Esophagus muscularis mucosa (tissue), 4 donors: ENCODE measurements around the gene DMRTB1. TPM values are rescaled to one million over a fixed set of nuclear protein-coding genes. Genes with fewer than 3 reads are reported as not detected.

Experiments
- DNase-seq: peaks from one replicate; pipeline ENCODE4 v3.0.0-alpha.2; 2017; ENCODE audit errors: extremely low spot score
- H3K27ac ChIP-seq, 4 donors: fragments of 200-600 bp; sonication (generic); replicated peaks in 1 of 4; 1 replicate in 3 of 4; 2 replicates in 1 of 4; pipeline ENCODE4 v1.5.1; 2016 to 2019; ENCODE audit warnings: mild to moderate bottlenecking in 1 of 4
- H3K27me3 ChIP-seq, 4 donors: fragments of 200-600 bp; sonication (generic); one replicate each; pipeline versions ENCODE4 v1.5.1 to v1.6.0; 2016 to 2019
- H3K36me3 ChIP-seq, 4 donors: fragments of 200-600 bp; sonication (generic); one replicate each; pipeline ENCODE4 v1.5.1; 2016 to 2019
- H3K4me1 ChIP-seq, 4 donors: fragments of 200-600 bp; sonication (generic); one replicate each; pipeline ENCODE4 v1.5.1; 2016 to 2019
- H3K4me3 ChIP-seq, 4 donors: fragments of 200-600 bp; sonication (generic); 1 replicate in 2 of 4; 2 replicates in 2 of 4; pipeline ENCODE4 v1.5.1; 2016 to 2019; ENCODE audit warnings: mild to moderate bottlenecking in 4 of 4, moderate library complexity in 1 of 4
- H3K9me3 ChIP-seq, 4 donors: fragments of 200-600 bp; sonication (generic); 1 replicate in 3 of 4; 2 replicates in 1 of 4; pipeline ENCODE4 v1.5.1; 2016 to 2019
- EP300 ChIP-seq: sonication (generic); formaldehyde crosslinking; IDR thresholded peaks from one replicate; pipeline ENCODE4 v1.6.1; 2017; ENCODE audit warnings: antibody characterized with exemption
- POLR2A ChIP-seq: fragments of 450-650 bp; IDR thresholded peaks from one replicate; pipeline ENCODE4 v1.6.1; 2017; ENCODE audit warnings: antibody characterized with exemption, moderate library complexity, mild to moderate bottlenecking, low read depth
- POLR2AphosphoS5 ChIP-seq, 2 donors: sonication (generic); formaldehyde crosslinking; IDR thresholded peaks; one replicate each; pipeline ENCODE4 v1.6.1; 2017; ENCODE audit warnings: antibody characterized with exemption in 2 of 2
- WGBS: methylation state at CpG from one replicate; pipeline ENCODE4 v1.1.5; 2018; 5-methylcytosine and 5-hydroxymethylcytosine counted together
- intact Hi-C: fragments of 100-400 bp; cut with DNase I; formaldehyde crosslinking; loops from one replicate; pipeline ENCODE4 v1.15.1; 2023
- total RNA-seq, 4 donors: library from RNA; depleted of rRNA; stranded (reverse); fragments of >200 nt; gene quantifications; one replicate each; pipeline versions ENCODE4 v1.1.0 to v1.2.1, GENCODE V29; 2016
- TF ChIP-seq, protein P1 (sequence below), 3 experiments: fragments of 200-600 bp in 2 of 3; fragments of 450-650 bp in 1 of 3; sonication (generic) in 2 of 3; IDR thresholded peaks; one replicate each; pipeline ENCODE4 v1.5.1; 2017 to 2019; ENCODE audit warnings: antibody characterized with exemption in 3 of 3, mild to moderate bottlenecking in 2 of 3, moderate library complexity in 1 of 3

DMRTB1 gene
- total RNA-seq, 4 donors from 2014 or later = not detected

DNA sequence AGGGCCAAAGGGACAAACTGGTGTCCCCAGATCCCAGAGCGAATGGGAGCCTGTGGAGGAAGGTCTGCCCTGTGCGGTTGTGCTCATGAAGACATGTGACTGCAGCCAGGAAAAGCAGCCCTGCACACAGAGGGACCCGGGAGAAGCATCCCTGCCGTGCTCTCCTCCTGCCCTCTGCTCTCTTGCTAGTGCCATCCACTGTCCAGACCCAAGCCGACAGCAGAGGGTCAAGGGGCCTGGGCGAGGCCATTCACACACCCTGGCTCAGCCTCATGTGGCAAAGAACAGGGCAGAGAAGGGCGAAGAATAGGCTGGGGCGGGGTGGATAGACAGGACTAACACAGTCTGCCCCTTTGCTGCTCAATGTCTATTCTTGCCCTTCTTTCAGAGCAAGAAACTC, 17.4 kb downstream of the DMRTB1 start:
- H3K36me3 ChIP-seq = no peaks in the 10 kb centered on the region
- TF ChIP-seq, protein P1, sequence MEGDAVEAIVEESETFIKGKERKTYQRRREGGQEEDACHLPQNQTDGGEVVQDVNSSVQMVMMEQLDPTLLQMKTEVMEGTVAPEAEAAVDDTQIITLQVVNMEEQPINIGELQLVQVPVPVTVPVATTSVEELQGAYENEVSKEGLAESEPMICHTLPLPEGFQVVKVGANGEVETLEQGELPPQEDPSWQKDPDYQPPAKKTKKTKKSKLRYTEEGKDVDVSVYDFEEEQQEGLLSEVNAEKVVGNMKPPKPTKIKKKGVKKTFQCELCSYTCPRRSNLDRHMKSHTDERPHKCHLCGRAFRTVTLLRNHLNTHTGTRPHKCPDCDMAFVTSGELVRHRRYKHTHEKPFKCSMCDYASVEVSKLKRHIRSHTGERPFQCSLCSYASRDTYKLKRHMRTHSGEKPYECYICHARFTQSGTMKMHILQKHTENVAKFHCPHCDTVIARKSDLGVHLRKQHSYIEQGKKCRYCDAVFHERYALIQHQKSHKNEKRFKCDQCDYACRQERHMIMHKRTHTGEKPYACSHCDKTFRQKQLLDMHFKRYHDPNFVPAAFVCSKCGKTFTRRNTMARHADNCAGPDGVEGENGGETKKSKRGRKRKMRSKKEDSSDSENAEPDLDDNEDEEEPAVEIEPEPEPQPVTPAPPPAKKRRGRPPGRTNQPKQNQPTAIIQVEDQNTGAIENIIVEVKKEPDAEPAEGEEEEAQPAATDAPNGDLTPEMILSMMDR (IDR thresholded peaks at IDR 0.05) = no peak
- H3K9me3 ChIP-seq = no peaks in the 10 kb centered on the region
- no peak overlapping the region for H3K4me3 ChIP-seq
- no peak for DNase-seq
- peaks cover 0 to 3% (median 0%) of the 10 kb centered on the region in 4 donors for H3K27me3 ChIP-seq
- H3K4me1 ChIP-seq = peaks cover 0 to 7% (median 0%) of the 10 kb centered on the region in 4 donors
- H3K27ac ChIP-seq = no peak overlapping the region
- 92% methylated on average over 6 of the region's 8 CpGs for WGBS
- intact Hi-C loops = no loop called here

DNA sequence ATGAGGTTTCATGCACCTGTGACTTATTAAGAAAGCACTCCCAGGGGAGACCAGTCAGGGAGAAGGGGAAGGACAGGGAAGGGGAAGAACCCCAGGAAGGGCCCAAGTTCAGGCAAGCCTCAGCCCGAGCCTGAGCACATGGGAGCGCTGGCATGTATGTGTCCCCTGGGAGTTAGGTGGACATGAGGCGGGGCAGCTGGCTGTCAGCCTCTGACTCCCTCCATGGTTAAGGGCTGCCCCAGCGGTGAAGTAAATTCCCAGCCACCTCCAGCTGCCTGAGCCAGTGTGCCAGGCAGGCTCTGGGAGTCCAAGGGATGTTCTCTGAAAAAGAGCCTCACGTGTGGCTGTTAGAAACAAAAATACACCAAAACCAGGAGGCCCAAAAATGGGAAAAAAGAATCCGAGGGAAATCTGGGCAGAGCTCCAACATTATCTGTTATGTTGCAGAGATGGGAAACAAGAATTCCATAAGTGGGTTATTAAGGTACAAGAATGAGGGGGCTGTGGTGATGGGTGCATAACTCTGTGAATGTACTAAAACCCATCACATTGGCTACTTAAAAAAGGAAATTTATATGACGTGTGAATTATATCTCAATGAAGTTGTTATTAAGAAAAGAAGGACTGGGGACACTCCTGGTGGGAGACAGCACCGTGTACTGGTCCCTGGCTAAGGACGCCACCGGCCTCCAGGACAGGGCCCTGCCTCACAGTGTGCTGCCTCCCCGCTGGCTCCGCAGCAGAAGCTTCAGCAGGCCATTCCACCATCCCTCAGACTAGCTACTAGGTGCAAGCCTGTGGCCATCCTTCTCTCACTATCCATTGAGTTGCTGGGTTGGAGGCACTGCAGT, 18.7 kb downstream of the DMRTB1 start:
- H3K36me3 ChIP-seq = no peaks in the 10 kb centered on the region
- intact Hi-C loops = no loop called here
- H3K27me3 ChIP-seq = peaks cover 0 to 4% (median 0%) of the 10 kb centered on the region in 4 donors
- H3K4me3 ChIP-seq = no peak overlapping the region
- no peaks in the 10 kb centered on the region for H3K9me3 ChIP-seq
- H3K27ac ChIP-seq = no peak overlapping the region
- TF ChIP-seq POLR2AphosphoS5 (IDR thresholded peaks at IDR 0.05) (no peak), POLR2A (no peak), EP300 (no peak)
- TF ChIP-seq, protein P1 (IDR thresholded peaks at IDR 0.05) = no peak
- H3K4me1 ChIP-seq = peaks cover 0 to 7% (median 0%) of the 10 kb centered on the region in 4 donors
- WGBS = 67% methylated on average over 12 of the region's 12 CpGs
- no peak for DNase-seq

DNA sequence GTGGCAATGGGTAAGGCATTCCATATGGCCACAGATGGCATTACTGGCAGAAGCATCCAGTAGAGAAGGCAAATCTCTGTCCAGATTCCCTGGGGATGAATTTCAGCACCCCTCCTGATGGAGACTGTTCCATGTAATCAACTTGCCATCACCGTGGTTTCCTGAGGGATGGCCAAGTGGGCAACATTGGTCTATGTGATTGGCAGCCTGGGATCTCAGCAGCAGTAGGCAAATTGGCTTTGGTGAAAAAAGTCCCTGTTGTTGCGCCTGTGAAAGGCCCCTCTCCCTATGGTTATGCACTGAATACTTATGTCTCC, 19.3 kb downstream of the DMRTB1 start:
- TF ChIP-seq, protein P1 (IDR thresholded peaks at IDR 0.05) = no peak
- TF ChIP-seq POLR2A (no peak), EP300 (no peak), POLR2AphosphoS5 (IDR thresholded peaks at IDR 0.05) (no peak)
- no peak for DNase-seq

DNA sequence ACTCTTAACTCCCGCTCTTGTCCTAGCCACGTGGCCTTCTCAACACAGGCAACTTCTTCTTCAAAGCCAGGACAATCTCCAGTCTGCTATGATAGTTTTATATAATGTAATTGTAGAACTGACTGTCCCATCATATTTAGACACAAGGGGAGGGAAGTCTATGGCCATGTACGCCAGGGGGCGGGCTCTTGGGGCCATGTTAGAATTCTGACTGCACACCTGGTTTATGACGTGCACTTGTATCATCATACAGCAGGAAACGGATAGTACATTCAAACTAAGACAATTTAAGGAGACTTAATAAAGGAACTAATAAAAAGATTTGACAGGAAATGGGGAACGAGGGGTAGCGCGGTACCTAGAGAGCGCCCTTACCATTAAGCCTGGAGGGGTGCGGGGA, 21.5 kb downstream of the DMRTB1 start:
- Histone ChIP-seq H3K36me3 (no peaks in the 10 kb centered on the region), H3K4me3 (no peak overlapping the region), H3K4me1 (peaks cover 0 to 14% (median 3%) of the 10 kb centered on the region in 4 donors), H3K27me3 (peaks cover 0 to 28% (median 1%) of the 10 kb centered on the region in 4 donors), H3K27ac (no peak overlapping the region), H3K9me3 (no peaks in the 10 kb centered on the region)
- 90% methylated on average over 11 of the region's 11 CpGs for WGBS
- TF ChIP-seq POLR2AphosphoS5 (IDR thresholded peaks at IDR 0.05) (no peak), EP300 (no peak)
- intact Hi-C loops = no loop called here
- no peak for DNase-seq

More for the DNA sequence above, 19.3 kb downstream of the DMRTB1 start:
- peaks cover 0 to 7% (median 0%) of the 10 kb centered on the region in 4 donors for H3K4me1 ChIP-seq
- peaks cover 0 to 8% (median 0%) of the 10 kb centered on the region in 4 donors for H3K27me3 ChIP-seq
- no peak overlapping the region for H3K27ac ChIP-seq
- WGBS = 100% methylated on average over 1 of the region's 2 CpGs
- no peaks in the 10 kb centered on the region for H3K9me3 ChIP-seq
- H3K4me3 ChIP-seq = no peak overlapping the region
- intact Hi-C loops = no loop called here
- no peaks in the 10 kb centered on the region for H3K36me3 ChIP-seq

DNA sequence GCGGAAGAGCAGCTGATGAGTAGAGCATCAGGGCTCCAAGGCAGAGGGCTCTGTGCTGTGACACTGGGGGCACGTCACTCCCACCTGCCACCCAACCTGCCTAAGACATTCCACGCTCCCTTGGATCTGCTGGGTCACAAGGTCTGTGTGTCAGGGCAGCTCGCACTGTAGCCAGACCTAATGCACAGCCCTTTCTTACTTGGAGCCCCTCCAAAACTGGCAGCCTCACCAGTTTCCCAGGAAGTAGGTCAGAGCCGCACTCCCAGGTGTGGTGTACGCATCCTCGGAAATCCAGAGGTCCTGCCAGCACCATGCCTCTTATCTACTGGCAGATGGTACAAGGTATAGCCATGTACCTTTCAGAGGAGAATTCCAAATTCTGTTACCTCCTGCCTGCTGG, 22.3 kb downstream of the DMRTB1 start:
- H3K4me3 ChIP-seq = no peak overlapping the region
- peaks cover 0 to 36% (median 1%) of the 10 kb centered on the region in 4 donors for H3K27me3 ChIP-seq
- intact Hi-C loops = no loop called here
- H3K36me3 ChIP-seq = no peaks in the 10 kb centered on the region
- no peak for TF ChIP-seq POLR2AphosphoS5 (IDR thresholded peaks at IDR 0.05)
- 91% methylated on average over 7 of the region's 7 CpGs for WGBS
- DNase-seq = no peak
- H3K4me1 ChIP-seq = peaks cover 0 to 16% (median 4%) of the 10 kb centered on the region in 4 donors
- H3K27ac ChIP-seq = no peak overlapping the region
- no peaks in the 10 kb centered on the region for H3K9me3 ChIP-seq
